ENCODE data around the gene ARID1B.

- TF ChIP-seq, protein P1, sequence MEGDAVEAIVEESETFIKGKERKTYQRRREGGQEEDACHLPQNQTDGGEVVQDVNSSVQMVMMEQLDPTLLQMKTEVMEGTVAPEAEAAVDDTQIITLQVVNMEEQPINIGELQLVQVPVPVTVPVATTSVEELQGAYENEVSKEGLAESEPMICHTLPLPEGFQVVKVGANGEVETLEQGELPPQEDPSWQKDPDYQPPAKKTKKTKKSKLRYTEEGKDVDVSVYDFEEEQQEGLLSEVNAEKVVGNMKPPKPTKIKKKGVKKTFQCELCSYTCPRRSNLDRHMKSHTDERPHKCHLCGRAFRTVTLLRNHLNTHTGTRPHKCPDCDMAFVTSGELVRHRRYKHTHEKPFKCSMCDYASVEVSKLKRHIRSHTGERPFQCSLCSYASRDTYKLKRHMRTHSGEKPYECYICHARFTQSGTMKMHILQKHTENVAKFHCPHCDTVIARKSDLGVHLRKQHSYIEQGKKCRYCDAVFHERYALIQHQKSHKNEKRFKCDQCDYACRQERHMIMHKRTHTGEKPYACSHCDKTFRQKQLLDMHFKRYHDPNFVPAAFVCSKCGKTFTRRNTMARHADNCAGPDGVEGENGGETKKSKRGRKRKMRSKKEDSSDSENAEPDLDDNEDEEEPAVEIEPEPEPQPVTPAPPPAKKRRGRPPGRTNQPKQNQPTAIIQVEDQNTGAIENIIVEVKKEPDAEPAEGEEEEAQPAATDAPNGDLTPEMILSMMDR (IDR thresholded peaks at IDR 0.05; ENCODE audit: insufficient read depth, low read length, poor library complexity, severe bottlenecking): no peak
- no peak for TF ChIP-seq EZH2phosphoT487 (conservative IDR thresholded peaks at IDR 0.05; ENCODE audit: low read length)
Observed at GRCh38 chr6:156839129-156839528, 62.0 kb downstream of the ARID1B start.
